ENCODE results near the gene F8A1. TPM values are rescaled to one million over a fixed set of nuclear protein-coding genes. Genes with fewer than 3 reads are reported as not detected.

F8A1 gene
- total RNA-seq, 1 experiment from 2014 or later: 3.6 TPM

Other genes starting within 250 kb of the F8A1 start
- gene CTAG2, start 232.8 kb upstream of the F8A1 start, total RNA-seq (2014; rRNA removed): not detected in 2 replicates
- 2.4 and 12.5 TPM in 2 replicates for gene GAB3, start 135.3 kb upstream of the F8A1 start, total RNA-seq (2014; rRNA removed)
- 40.5 and 46.2 TPM in 2 replicates for gene DKC1, start 123.5 kb upstream of the F8A1 start, total RNA-seq (2014; rRNA removed)
- gene MPP1, start 80.9 kb upstream of the F8A1 start, total RNA-seq (2014; rRNA removed): 23.2 and 27.2 TPM in 2 replicates
- not detected in 2 replicates for gene SMIM9, start 51.7 kb upstream of the F8A1 start, total RNA-seq (2014; rRNA removed)
- 7.8 and 11.4 TPM in 2 replicates for gene F8, start 136.4 kb downstream of the F8A1 start, total RNA-seq (2014; rRNA removed)
- 38.0 and 40.6 TPM in 2 replicates for gene FUNDC2, start 140.5 kb downstream of the F8A1 start, total RNA-seq (2014; rRNA removed)
- gene CMC4, start 184.8 kb downstream of the F8A1 start, total RNA-seq (2014; rRNA removed): 17.2 and 23.2 TPM in 2 replicates
- 2.0 and 7.2 TPM in 2 replicates for gene MTCP1, start 184.8 kb downstream of the F8A1 start, total RNA-seq (2014; rRNA removed)
- 8.3 and 14.8 TPM in 2 replicates for gene BRCC3, start 185.2 kb downstream of the F8A1 start, total RNA-seq (2014; rRNA removed)